Measurements from ENCODE around the gene PI4KA. TPM values are rescaled to one million over a fixed set of nuclear protein-coding genes. Genes with fewer than 3 reads are reported as not detected.

PI4KA gene
- total RNA-seq, 4 donors from 2014 or later = 85.0 to 127 (median 101) TPM

- Histone ChIP-seq H3K4me1 (no peaks in the 10 kb centered on the region), H3K27ac (no peak overlapping the region), H3K9me3 (no peaks in the 10 kb centered on the region), H3K27me3 (no peaks in the 10 kb centered on the region), H3K36me3 (peaks cover 42 to 57% of the 10 kb centered on the region in 2 donors), H3K4me3 (replicated peaks in 1 of 3) (no peak overlapping the region)
- WGBS, 2 donors = 84 to 87% methylated on average over 13 of the region's 13 CpGs
- DNase-seq = no peak
- TF ChIP-seq POLR2A (IDR thresholded peaks at IDR 0.05) (no peak), CTCF (IDR thresholded peaks at IDR 0.05) (no peak)
- intact Hi-C loops (cut with DNase I) = no loop called here
Measured at GRCh38 chr22:20793748-20794649, 64.6 kb downstream of the PI4KA start.

GRCh38 chr22:20792966-20793728 is 65.5 kb downstream of the PI4KA start:
- H3K36me3 ChIP-seq = peaks cover 33 to 50% of the 10 kb centered on the region in 2 donors
- no peak overlapping the region for H3K27ac ChIP-seq
- TF ChIP-seq POLR2A (IDR thresholded peaks at IDR 0.05) = no peak
- TF ChIP-seq CTCF (IDR thresholded peaks at IDR 0.05) = no peak

GRCh38 chr22:20792221-20792965 is 66.2 kb downstream of the PI4KA start:
- Histone ChIP-seq H3K27ac (no peak overlapping the region), H3K36me3 (peaks cover 26 to 43% of the 10 kb centered on the region in 2 donors), H3K4me3 (replicated peaks in 1 of 3) (no peak overlapping the region), H3K27me3 (no peaks in the 10 kb centered on the region), H3K9me3 (no peaks in the 10 kb centered on the region), H3K4me1 (peaks cover 5 to 10% of the 10 kb centered on the region in 2 donors)
- 93 to 98% methylated on average over 12 of the region's 12 CpGs for WGBS, 2 donors
- intact Hi-C loops (cut with DNase I) = no loop called here
- no peak for DNase-seq
- TF ChIP-seq CTCF (IDR thresholded peaks at IDR 0.05) = no peak
- TF ChIP-seq POLR2A (IDR thresholded peaks at IDR 0.05) = no peak

More at GRCh38 chr22:20792966-20793728, 65.5 kb downstream of the PI4KA start:
- Histone ChIP-seq H3K4me3 (replicated peaks in 1 of 3) (no peak overlapping the region), H3K9me3 (no peaks in the 10 kb centered on the region), H3K4me1 (peaks cover 4 to 8% of the 10 kb centered on the region in 2 donors), H3K27me3 (no peaks in the 10 kb centered on the region)
- intact Hi-C loops (cut with DNase I) = no loop called here
- no peak for DNase-seq
- 79 to 89% methylated on average over 3 of the region's 3 CpGs for WGBS, 2 donors

GRCh38 chr22:20788627-20789344 is 69.8 kb downstream of the PI4KA start:
- H3K4me1 ChIP-seq = peaks cover 5 to 10% of the 10 kb centered on the region in 2 donors
- peak overlapping the region in 1 of 3 donors; percentile 27 for H3K27ac ChIP-seq
- TF ChIP-seq POLR2A (IDR thresholded peaks at IDR 0.05) = no peak
- TF ChIP-seq CTCF (IDR thresholded peaks at IDR 0.05) = no peak
- WGBS, 2 donors = 91 to 94% methylated on average over 5 of the region's 5 CpGs
- no peaks in the 10 kb centered on the region for H3K27me3 ChIP-seq
- no peaks in the 10 kb centered on the region for H3K9me3 ChIP-seq
- H3K36me3 ChIP-seq = peaks cover 8 to 23% of the 10 kb centered on the region in 2 donors
- no peak for DNase-seq
- intact Hi-C loops (cut with DNase I) = no loop called here
- H3K4me3 ChIP-seq (replicated peaks in 1 of 3) = no peak overlapping the region
